ENCODE results near the gene AP1B1. TPM values are rescaled to one million over a fixed set of nuclear protein-coding genes. Genes with fewer than 3 reads are reported as not detected.

Gene AP1B1
- total RNA-seq, 1 experiment from 2014 or later = 77.9 TPM

DNA sequence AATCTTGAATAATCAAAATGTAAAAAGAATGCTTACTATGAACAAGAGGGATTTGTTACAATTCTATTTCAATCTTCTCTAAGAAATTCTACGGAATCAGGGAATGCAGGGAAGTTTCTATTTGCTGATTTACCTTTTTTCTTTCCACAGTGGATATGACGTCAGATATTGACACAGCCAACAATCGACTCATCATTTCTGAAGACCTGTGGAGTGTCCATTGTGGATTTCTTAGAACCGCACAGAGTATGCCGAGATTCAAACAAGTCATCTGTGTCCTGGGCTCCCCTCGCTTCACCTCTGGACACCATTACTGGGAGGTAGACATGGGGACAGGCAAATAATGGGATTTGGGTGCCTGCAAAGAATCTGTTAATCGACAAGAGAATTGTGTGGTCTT, 45.9 kb upstream of the AP1B1 start:
- ChIA-PET CTCF (no interaction called here), POLR2A (no interaction called here)
- DNase-seq (ENCODE audit: low spot score) = no peak
- H3K27ac Mint-ChIP-seq = no peak overlapping the region
- H3K27me3 Mint-ChIP-seq (ENCODE audit: low read depth) = no peaks in the 10 kb centered on the region
- H3K4me3 Mint-ChIP-seq = no peak overlapping the region
- peaks cover 18% of the 10 kb centered on the region for H3K4me1 Mint-ChIP-seq
- no peak for TF ChIP-seq ETV6 (CRISPR knock-in tag; IDR thresholded peaks at IDR 0.05)
- no peak for TF ChIP-seq ZNF396 (CRISPR knock-in tag; IDR thresholded peaks at IDR 0.05; ENCODE audit: borderline replicate concordance)
- no peak for TF ChIP-seq GABPB1 (CRISPR knock-in tag; IDR thresholded peaks at IDR 0.05)
- no peak for TF ChIP-seq CBFB (CRISPR knock-in tag; IDR thresholded peaks at IDR 0.05; ENCODE audit: low read depth)
- no peak for TF ChIP-seq ZBTB43 (CRISPR knock-in tag; IDR thresholded peaks at IDR 0.05)
- TF ChIP-seq ZNF263 (CRISPR knock-in tag; IDR thresholded peaks at IDR 0.05; ENCODE audit: low read depth) = no peak
- TF ChIP-seq ERG (CRISPR knock-in tag; IDR thresholded peaks at IDR 0.05) = no peak
- TF ChIP-seq, protein P1, sequence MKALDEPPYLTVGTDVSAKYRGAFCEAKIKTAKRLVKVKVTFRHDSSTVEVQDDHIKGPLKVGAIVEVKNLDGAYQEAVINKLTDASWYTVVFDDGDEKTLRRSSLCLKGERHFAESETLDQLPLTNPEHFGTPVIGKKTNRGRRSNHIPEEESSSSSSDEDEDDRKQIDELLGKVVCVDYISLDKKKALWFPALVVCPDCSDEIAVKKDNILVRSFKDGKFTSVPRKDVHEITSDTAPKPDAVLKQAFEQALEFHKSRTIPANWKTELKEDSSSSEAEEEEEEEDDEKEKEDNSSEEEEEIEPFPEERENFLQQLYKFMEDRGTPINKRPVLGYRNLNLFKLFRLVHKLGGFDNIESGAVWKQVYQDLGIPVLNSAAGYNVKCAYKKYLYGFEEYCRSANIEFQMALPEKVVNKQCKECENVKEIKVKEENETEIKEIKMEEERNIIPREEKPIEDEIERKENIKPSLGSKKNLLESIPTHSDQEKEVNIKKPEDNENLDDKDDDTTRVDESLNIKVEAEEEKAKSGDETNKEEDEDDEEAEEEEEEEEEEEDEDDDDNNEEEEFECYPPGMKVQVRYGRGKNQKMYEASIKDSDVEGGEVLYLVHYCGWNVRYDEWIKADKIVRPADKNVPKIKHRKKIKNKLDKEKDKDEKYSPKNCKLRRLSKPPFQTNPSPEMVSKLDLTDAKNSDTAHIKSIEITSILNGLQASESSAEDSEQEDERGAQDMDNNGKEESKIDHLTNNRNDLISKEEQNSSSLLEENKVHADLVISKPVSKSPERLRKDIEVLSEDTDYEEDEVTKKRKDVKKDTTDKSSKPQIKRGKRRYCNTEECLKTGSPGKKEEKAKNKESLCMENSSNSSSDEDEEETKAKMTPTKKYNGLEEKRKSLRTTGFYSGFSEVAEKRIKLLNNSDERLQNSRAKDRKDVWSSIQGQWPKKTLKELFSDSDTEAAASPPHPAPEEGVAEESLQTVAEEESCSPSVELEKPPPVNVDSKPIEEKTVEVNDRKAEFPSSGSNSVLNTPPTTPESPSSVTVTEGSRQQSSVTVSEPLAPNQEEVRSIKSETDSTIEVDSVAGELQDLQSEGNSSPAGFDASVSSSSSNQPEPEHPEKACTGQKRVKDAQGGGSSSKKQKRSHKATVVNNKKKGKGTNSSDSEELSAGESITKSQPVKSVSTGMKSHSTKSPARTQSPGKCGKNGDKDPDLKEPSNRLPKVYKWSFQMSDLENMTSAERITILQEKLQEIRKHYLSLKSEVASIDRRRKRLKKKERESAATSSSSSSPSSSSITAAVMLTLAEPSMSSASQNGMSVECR (CRISPR knock-in tag; IDR thresholded peaks at IDR 0.05; ENCODE audit: borderline replicate concordance) = no peak
- TF ChIP-seq PRRX2 (CRISPR knock-in tag; IDR thresholded peaks at IDR 0.05) = no peak
- TF ChIP-seq NR2C2 (CRISPR knock-in tag; IDR thresholded peaks at IDR 0.05) = no peak
- no peak for TF ChIP-seq GRHL2 (CRISPR knock-in tag; IDR thresholded peaks at IDR 0.05; ENCODE audit: insufficient replicate concordance, severe bottlenecking)
- no peaks in the 10 kb centered on the region for H3K36me3 Mint-ChIP-seq
- H3K9me3 Mint-ChIP-seq = no peaks in the 10 kb centered on the region
- ATAC-seq = no peak

DNA sequence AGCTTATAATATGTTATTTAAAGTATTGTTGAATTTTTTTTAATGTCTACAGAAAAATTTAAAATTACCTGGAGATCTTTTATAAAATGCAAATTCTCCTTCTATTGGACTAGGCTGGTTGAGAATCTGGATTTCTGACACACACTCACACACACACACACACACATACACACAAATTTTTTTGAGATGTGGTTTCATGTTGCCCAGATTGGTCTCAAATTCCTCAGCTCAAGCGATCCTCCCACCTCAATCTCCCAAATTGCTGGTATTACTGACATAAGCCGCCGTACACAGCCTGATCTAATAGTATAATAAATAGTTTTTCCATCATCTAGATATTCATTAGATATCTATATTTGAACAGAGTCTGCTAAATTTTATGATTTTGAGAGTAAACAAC, 45.5 kb upstream of the AP1B1 start:
- Mint-ChIP-seq H3K4me1 (peaks cover 18% of the 10 kb centered on the region), H3K9me3 (no peaks in the 10 kb centered on the region), H3K27ac (no peak overlapping the region), H3K4me3 (no peak overlapping the region), H3K36me3 (no peaks in the 10 kb centered on the region), H3K27me3 (ENCODE audit: low read depth) (no peaks in the 10 kb centered on the region)
- ChIA-PET POLR2A (no interaction called here), CTCF (no interaction called here)
- ATAC-seq (no peak), DNase-seq (ENCODE audit: low spot score) (no peak)
- TF ChIP-seq ZSCAN18 (CRISPR knock-in tag; IDR thresholded peaks at IDR 0.05) = no peak
- no peak for TF ChIP-seq GRHL2 (CRISPR knock-in tag; IDR thresholded peaks at IDR 0.05; ENCODE audit: insufficient replicate concordance, severe bottlenecking)
- TF ChIP-seq, protein P2, sequence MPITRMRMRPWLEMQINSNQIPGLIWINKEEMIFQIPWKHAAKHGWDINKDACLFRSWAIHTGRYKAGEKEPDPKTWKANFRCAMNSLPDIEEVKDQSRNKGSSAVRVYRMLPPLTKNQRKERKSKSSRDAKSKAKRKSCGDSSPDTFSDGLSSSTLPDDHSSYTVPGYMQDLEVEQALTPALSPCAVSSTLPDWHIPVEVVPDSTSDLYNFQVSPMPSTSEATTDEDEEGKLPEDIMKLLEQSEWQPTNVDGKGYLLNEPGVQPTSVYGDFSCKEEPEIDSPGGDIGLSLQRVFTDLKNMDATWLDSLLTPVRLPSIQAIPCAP (CRISPR knock-in tag; IDR thresholded peaks at IDR 0.05) = no peak
- TF ChIP-seq CREB1 (CRISPR knock-in tag; IDR thresholded peaks at IDR 0.05) = no peak
- no peak for TF ChIP-seq IRF2 (CRISPR knock-in tag; IDR thresholded peaks at IDR 0.05; ENCODE audit: borderline replicate concordance, low read depth)
- TF ChIP-seq RELA (CRISPR knock-in tag; IDR thresholded peaks at IDR 0.05; ENCODE audit: borderline replicate concordance) = no peak
- no peak for TF ChIP-seq NR1H2 (CRISPR knock-in tag; IDR thresholded peaks at IDR 0.05)
- no peak for TF ChIP-seq ELF4 (CRISPR knock-in tag; IDR thresholded peaks at IDR 0.05; ENCODE audit: low read depth)
- TF ChIP-seq HMGA2 (CRISPR knock-in tag; IDR thresholded peaks at IDR 0.05) = no peak
- TF ChIP-seq ZBTB21 (CRISPR knock-in tag; IDR thresholded peaks at IDR 0.05; ENCODE audit: borderline replicate concordance) = no peak
- TF ChIP-seq MLX (CRISPR knock-in tag; IDR thresholded peaks at IDR 0.05) = no peak
- TF ChIP-seq ZNF219 (CRISPR knock-in tag; IDR thresholded peaks at IDR 0.05; ENCODE audit: borderline replicate concordance) = no peak
- TF ChIP-seq, protein P1 (CRISPR knock-in tag; IDR thresholded peaks at IDR 0.05; ENCODE audit: borderline replicate concordance) = no peak
